Stimulated activated naive CD8-positive, alpha-beta T cell treated with anti-CD3 and anti-CD28 coated beads, Interleukin-15, Interleukin-2, amounts not matched to agents 100 U/mL and 50 U/mL, for 24 hours (primary cell): ENCODE data around the gene CNIH2.
"Not testable (repeated sequence)": the region's sequence is repeated elsewhere in the genome, so short reads cannot be mapped to it uniquely, and the experiment has no call there.

Experiments
- ATAC-seq: fragments of 150-1000 bp; cut with Tn5 transposase; one replicate; pipeline ENCODE4 v1.10.0; 2021
- DNase-seq: peaks from one replicate; pipeline ENCODE4 v3.0.0; 2021

Gene CNIH2

DNA sequence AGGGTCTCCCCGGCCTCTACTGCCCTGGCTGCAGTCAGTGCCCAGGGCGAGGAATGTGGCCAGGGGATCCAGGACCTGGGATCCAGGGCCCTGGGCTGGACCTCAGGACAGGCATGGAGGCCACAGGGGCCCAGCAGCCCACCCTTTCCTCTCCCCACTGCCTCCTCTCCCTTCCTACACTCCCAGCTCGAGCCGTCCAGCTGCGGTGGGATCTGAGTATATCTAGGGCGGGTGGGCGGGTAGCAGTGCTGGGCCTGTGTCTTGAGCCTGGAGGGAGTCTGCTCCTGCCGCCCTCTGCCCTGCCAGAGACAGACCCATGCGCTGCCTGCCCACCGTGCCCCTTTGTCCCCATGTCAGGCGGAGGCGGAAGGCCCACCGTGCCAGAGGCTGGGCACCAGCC, 1.4 kb upstream of the CNIH2 start:
- not testable (repeated sequence) for ATAC-seq, DNase-seq

DNA sequence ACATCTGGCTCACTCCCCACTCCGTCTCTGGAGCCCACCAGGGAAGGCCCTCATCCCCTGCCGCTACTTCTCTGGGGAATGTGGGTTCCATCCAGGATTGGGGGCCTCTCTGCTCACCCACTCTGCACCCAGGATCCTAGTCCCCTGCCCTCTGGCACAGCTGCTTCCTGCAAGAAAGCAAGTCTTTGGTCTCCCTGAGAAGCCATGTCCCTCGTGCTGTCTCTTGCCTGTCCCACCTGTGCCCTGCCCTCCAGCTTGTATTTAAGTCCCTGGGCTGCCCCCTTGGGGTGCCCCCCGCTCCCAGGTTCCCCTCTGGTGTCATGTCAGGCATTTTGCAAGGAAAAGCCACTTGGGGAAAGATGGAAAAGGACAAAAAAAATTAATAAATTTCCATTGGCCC, 911 bp upstream of the CNIH2 start:
- DNase-seq, ATAC-seq: not testable (repeated sequence)

DNA sequence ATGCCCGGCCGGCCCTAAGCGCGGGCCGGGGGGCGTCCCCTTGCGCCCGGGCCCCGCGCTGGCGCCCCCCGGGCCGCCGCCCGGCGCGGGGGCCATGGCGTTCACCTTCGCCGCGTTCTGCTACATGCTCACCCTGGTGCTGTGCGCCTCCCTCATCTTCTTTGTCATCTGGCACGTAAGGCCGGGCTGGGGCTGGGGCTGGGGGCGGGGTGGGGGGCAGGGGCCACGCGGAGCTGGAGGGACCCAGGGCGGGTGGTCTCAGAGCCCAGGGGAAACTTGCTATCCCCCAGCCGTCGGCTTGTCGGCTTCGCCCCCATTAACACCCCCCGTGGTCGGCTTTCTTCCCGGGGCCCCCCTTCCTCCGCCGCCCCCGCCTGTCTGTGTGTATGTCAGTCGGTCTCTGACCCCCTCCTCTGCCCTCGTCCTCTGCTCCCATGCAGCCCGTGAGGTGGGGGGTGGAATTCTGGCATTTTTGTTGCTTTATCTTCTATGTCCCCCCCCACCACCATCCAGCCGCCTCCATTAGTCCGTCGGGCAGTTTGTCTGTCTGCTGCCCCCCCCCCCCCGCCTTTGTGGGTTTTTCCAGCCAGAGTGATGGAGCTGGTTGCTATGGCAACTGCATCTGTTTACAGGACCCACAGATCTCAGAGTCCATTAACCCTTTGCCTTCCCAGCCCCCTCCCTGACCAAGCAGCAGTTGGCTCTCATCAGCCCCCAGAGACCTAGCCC, 552 bp downstream of the CNIH2 start:
- DNase-seq (no peak), ATAC-seq (no peak)

DNA sequence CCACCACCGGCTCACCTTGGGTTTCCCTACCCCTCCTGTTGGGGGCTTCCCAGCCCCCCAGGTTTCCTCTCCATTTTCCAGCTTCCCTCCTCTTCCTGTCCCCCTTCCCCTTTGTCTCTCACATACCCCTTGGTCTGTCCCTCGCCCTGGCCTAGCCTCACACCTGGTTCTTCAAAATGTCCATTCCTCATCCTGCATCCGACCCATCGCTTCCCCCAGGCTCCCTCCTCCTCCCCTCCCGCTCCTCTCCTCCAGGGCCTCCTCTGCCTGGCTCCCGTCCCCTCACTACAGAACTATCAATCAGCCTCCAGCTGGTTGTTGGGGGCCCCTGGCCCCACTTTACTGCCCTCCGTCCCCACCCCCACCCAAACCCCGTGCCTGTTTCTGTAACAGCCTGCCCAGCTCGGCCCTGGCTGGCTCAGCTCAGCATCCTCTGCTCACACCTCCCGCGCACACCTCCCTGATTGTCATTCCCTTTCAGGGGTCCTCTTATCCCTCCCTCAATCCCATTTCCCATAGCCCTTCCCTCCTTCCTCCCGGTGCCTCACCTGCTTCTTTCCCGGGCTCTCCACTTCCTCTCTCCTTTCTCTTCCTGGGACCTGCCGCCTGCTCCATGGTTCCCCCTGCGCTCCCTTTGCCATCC, 1.2 kb downstream of the CNIH2 start:
- DNase-seq (no peak), ATAC-seq (no peak)

DNA sequence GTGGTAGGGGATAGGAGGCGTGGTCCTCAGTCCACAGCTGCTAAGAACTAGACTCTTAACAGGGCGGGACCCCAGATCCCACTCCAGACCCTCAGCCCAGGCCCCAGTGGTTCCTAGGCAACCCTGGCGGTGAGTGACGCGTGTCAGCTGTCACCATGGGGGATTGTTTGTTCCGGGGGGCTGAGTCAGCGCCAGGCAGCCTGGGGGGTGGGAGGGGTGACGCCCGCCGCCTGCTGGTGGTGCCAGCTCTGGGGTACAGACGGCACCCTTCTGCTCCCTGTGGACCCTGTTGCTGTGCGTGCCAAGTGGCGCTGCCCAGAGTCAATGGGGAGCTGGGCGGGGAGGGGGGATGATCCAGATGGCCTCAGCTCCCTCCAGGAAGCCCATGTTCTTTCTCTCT, 2.5 kb downstream of the CNIH2 start:
- no peak for DNase-seq
- ATAC-seq, result no peak

DNA sequence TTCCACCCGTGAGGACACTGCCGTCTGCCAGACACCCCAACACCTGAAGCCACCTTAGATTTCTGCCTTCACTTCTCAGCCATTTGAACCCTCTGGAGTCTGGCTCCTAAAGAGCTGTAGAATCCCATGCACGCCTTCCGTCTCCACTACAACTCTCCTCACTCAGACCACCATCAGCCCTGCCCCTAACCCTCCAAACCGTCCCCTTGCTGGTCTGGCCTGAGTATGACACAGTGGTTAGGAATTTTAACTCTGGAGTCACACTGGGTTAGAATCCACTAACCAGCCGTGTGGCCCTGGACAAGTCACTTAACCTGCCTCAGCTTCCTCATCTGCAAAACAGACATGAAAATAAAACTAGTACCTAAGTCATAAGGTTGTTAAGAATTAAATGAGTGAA, 3.0 kb downstream of the CNIH2 start:
- no peak for DNase-seq
- no peak for ATAC-seq

DNA sequence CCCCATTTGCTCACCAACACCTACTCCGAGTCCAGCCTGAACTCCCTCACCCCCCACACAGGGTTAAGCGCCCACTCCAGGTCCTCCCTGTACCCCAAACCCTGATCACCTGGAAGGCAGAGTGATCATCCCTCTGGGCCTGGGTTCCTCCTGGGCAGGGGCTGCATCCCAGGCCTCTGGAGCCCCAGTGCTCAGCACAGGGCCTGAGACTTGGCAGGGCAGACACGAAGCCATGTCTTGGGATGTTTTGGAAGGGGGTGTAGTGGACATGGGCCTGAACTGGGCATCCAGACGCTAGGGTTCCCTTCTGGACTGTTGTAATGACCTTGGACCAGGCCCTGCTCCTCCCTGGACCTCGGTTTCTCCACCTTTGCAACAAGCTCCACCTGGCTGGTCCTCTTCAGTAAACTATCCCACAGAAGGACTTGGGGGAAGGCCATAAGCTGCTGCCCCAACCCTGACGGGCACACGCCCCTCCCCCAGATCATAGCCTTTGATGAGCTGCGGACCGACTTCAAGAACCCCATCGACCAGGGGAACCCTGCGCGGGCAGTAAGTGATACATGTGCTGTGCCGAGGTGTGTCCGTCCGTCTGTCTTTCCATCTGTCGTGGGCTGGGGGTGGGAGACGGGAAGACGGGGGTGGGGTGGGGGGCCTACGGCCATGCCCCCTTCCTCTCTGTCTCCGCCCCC, 3.9 kb downstream of the CNIH2 start:
- ATAC-seq (peak; percentile 14), DNase-seq (no peak)

DNA sequence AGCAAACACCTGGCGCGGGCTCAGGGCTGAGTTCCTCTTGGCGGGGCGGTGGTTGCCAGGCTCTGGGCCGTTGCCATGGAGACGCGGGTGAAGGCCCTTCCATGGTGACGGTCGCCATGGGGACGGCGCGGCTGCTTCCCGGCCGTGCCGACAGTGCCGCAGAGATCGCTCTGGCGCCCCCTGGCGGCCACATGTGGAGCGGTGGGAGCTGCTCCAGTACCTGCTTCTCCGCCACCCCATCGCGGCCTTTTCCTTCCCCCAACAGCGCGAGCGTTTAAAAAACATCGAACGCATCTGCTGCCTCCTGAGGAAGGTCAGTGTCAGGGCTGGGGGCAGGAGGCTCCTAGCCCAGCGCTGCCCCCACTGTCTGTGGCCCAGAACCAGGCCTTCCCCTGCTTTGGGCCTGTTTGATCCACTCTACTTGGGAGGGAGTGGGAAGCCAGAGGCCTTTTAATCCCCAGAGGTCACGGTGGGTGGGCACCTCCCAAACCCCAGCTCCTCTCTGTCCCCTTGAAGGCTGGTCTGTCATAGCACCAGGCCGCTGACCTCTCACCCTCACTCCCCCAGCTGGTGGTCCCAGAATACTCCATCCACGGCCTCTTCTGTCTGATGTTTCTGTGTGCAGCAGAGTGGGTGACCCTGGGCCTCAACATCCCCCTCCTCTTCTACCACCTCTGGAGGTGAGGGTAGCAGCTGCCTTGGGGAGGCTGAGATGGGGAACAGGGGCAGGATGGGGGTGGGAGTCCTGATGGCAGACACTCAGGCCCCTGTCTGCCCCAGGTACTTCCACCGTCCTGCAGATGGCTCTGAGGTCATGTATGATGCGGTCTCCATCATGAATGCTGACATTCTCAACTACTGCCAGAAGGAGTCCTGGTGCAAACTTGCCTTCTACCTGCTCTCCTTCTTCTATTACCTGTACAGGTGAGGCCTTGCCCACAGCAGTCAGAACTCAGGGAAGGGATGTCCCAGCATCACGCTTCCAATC, 4.8 kb downstream of the CNIH2 start:
- DNase-seq, result peak; percentile 100
- peak; percentile 91 for ATAC-seq

DNA sequence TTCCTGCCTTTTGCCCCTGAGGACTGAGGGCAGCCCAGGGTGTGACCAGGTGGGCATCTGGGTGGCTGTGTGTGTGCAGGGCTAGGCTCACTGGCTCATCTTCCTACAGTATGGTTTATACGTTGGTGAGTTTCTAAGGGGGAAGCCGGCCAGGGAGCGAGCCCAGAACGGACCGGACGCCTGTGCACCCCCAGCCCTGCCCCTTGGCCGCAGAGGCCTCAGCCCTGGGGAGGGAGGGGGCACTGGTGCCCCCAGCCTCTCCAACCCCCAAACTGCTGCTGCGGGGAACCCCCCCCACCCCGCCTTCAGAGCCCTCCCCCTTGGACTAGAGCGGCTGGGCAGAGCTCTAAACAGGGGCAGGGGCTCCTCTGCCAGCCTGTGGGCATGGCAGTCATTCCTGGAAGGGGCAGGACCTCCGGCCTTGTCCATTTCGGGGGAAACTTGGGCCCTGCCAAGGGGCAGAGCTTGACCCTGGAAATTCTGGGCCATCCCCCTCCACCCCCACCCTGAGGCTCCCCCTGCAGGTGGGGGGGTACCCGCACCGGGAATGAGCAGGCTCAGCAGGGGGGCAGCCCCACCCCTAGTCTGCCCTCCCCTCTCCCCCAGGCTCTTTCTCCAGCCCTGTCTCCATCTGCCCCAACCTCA, 5.6 kb downstream of the CNIH2 start:
- DNase-seq, result no peak
- ATAC-seq, result no peak

DNA sequence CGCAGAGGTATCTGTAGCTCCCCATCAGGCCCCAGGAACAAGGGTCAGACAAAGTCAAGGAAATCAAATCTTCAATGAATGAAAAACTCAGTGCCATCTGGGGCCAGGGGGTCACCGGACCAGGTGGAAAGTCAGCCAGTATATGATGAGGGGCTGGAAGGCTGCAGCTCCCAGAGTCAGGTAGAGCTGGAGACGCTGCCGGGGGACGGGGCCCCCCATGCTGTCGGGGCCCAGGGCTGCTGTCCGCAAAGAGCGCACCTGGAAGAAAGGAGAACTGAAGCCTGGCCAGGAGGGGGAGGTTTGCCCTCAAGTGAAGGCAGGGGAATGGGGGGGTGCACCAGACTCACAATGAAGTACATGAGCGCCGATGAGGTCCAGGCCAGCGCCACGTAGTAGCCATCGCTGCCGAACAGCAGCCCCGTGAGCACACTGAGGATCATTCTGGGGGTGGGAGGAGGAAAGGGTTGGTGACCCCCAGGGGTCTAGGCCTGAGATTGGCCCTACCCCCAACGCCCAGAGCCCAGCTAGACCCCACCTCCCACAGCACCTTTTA, 6.6 kb downstream of the CNIH2 start:
- DNase-seq (no peak), ATAC-seq (no peak)

DNA sequence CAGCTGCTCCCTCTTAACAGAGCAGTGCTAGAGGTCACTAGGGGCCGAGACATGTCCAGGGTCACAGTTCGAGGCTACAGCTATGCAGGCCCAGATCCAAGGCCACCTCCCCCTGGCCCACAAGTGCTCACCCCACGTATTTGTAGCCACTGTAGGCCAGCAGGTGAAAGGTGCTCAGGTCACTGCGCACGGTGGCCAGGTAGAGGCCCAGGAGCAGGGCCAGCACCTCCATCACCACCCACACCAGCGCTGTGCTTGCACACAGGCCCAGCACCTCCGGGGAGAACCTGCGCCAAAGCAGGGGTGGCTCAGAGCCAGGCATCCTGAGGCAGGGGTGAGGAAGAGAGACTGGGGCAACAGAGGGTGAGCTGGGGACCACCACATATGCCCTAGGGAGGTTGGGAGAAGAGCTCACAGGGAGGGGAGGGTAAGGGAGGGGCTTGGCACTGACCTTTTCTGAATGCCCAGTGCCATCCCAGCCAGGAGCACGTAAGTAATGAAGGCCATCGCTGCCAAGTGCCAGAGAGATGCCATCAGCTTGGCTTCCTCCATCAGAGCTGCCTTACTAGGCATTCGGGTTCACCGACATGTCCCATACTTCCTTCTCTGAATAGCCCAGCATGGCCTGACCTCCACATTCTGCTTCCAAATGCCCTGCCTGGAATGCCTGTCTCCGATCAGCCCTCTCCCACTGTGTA, 7.4 kb downstream of the CNIH2 start:
- DNase-seq, result no peak
- no peak for ATAC-seq

DNA sequence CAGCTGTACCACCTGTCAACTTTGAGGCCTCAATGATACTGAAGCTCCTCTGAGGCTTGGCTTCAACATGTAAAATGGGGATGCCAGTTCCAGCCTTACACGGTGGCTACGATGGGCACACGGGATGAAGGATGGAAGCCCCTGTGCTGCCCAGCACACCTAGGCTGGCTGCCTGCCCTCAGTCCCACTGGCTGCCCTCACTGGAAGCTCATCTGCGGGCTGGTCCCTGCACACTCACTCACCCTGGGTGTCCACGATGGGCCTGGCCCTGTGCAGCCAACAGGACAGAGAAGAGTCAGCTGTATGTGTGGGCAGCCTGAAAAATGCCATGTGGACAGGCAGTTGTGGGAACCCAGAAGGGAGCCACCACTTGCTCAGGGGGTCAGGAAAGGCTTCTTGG, 8.7 kb downstream of the CNIH2 start:
- no peak for ATAC-seq
- no peak for DNase-seq

DNA sequence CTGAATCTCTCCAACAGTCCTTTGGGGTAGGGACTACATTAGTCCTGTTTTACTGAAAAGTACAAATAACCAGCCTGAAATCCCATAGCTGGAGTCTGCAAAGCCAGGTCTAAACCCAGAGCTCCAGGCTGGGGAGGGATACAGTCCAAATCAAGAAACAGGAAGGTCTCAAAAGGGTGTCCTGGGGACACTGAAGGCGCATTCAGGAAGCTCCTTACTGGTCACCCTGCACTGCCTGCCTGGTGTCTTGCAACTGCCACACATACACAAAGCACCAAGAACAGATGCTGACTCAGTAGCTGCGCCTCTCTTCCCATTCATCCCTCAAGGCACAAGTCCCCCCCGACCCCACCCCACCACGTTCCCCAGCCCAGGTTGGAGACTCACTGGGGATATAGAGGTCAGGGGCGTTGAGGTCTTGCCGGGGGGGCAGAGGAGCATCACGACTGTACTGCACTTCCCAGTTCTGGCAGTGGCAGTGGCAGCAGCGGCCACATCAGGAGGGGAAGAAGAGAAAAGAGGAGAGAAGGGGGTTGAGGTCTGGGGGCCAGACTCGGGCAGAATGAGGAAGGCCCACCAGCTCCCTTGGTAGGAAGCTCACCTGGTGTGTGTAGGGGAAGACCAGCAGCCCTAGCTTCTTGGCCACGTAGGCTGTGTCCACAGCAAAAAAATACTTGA, 9.4 kb downstream of the CNIH2 start:
- DNase-seq, result no peak
- ATAC-seq, result no peak

DNA sequence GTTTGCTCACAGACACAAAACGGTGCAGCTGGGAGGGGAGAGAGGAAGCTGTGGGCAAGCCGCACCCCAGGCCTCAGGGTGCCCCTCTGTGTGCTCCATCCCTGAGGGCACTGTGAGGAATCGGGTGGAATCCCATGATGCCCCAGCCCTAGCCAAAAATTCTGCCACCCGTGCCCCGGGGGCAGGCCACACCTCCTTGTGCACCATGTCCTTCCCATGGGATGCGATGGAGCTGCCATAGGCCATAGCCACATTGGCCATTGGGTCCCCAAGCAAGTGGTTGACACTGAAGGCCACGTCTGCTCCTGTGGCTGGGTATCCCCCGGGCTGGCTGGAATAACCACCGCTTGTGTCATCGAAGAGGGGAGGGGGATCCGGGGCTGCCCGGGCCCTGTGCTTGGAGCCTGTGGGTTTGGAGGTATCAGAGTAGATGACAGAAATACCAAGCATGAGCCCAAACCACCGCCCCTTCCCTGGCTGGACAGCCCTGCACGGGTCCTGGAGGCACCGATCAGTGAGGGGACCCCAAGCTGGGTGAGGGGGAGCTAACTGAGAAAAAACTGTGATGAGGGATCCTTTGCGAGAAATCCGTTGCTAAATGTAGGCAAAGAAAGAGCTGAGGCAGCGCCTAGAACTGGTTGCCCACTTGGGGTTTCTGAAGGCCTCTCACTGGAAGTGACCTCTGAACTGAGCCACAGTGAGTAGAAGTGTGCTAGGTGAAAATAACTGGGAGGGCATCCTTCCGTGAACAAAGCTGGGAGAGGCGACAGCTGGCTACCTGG, 10.1 kb downstream of the CNIH2 start:
- ATAC-seq, result no peak
- no peak for DNase-seq

DNA sequence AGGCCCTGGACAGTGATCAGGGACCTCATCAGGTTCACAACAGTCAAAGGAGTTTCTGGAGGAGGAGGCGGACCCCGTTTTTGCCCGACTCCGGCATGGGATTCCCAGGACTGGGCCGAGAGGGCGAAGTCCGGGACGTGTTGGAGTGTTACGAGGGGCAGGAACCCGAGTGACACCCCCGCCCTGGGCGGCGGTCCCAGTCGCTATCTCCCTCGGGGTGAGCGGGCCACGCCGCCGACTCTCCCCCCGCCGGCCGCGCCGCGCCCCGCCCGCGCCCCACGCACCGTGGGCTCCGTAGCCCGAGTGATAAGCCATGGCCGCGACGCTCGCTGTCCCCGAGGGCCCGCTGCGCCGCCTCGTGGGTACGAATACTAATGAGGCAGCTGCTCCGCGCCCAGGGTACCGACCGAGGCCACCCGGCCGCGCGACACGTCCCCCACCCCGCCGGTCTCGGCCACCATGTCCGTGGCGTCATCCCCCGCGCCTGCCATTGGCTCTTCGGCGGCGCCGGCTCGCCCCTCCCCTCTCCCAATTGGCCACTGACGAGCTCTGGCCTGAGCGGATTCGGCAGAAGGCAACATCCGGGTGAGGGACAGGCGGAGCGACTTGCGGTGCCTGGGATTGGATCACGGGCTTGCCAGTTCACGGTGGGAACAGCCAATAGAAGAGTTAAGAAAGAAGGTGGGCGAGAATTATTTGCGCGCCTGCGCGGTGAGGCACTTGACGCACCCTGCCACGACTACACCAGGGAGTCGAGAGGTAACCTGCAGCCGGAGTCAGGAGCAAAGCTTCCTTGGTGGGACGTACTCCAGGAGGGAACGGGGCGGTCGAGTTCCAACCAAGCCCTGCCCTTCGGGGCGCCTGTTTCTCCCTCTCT, 10.9 kb downstream of the CNIH2 start, which contains the start of gene YIF1A:
Gene YIF1A, minus strand, starts transcription at position 473 of the 877 bp plus-strand sequence. Its CDS starts 158 bp downstream, at position 315.
- DNase-seq (peak; percentile 98), ATAC-seq (peak; percentile 96)

DNA sequence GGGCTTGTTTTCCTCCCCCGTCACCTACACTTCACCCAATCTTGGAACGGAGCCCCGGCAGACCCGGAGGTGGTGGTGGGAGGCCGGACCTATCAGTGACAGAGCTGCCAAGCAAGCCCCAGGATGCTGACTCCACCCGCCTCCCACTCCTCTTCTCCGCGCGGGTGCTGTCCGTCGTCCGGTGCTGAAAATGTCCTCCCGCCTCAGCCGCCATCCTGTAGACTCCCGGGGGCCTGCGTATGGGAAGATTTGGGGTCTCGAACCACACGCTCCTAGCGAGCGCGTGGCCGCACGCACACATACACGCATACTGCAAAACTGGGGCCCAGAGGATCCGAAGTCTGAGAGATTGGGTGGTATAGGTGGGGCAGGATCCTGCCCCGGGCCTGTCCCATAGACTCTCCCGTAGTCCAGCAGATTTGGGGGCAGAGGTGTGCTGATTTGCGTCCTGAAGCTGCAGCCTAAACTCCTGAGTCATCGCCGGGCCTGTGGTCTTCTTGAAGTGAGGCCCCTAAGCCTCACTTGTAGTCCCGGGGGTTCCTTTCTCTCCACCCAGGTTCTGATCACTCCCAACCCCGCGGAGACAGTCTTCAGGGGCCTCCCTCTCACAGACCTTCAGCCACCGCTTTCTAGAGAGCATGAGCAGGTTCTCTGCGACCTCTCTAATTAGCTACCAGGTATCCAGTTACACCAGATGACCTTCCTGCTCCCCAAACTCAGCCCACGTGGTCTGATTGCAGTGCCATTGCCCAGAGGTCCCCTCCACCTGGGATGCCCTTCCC, 11.8 kb downstream of the CNIH2 start:
- DNase-seq (peak; percentile 87), ATAC-seq (peak; percentile 70)

DNA sequence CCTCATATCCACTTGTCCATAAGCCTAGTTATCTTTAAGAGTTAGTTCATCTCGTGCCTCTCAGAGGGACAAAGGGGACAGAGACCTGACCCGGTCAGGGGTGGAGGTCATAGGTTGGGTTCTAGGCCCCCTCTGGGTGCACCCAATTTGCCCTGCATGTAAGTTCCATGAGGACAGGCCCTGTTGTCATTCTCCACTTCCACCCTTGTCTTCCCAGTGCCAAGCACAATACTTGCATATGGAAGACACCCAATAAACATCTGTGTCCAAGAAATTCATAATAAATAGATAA, 12.3 kb downstream of the CNIH2 start:
- no peak for ATAC-seq
- no peak for DNase-seq

DNA sequence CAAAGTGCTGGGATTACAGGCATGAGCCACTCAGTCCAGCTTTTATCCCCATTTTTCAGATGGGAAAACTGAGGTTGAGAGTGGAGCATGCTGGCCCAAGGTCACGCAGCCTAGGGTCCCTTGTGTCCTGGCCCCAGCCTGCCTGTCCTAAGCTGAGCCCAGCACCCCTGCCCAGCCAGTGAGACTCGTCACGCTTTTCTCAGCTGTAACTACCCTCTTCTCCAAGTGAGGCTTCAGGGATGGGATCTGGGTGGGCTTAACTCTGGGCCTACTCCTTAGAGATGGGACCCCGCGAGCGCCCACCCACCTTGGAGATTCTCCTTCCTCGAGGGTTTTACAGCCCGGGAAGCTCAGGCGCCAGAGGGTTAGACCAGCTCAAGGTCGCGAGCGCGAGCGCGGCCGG, 13.3 kb downstream of the CNIH2 start:
- ATAC-seq, result no peak
- no peak for DNase-seq
